HUDEP-2 (cell line): Measurements from ENCODE around the gene WSB2.
"Not testable (repeated sequence)": the region's sequence is repeated elsewhere in the genome, so short reads cannot be mapped to it uniquely, and the experiment has no call there.

ENCODE experiments used
- DNase-seq, 76 experiments: peaks; one replicate each; lab custom pipeline; 2025; ENCODE audit not compliant: unreplicated experiment in 76 of 76; lab: John Stamatoyannopoulos, UW

Gene WSB2

DNA sequence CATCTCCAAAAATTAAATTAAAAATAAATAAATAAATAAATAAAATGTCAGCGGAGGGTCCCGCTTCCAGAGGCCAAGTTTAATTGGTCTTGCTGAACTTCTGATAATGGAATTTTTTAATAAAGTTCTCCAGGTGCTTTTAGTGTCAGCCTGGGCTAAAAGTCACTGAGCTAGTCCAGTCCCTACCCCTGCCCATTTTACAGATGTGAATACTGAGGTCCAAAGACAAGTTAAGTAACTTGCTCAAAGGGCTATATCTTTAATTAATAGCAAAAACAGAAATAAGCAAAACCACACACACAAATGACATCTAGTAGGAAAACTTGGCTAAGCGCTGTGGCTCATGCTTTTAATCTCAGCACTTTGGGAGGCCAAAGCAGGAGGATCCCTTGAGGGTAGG, 50.1 kb downstream of the WSB2 start:
- DNase-seq = no peak

- not testable (repeated sequence) for DNase-seq
These were observed 61.2 kb downstream of the WSB2 start for GRCh38 chr12:117999806-118000205.

GRCh38 chr12:117998719-117999118, 62.3 kb downstream of the WSB2 start:
- no peak for DNase-seq

DNA sequence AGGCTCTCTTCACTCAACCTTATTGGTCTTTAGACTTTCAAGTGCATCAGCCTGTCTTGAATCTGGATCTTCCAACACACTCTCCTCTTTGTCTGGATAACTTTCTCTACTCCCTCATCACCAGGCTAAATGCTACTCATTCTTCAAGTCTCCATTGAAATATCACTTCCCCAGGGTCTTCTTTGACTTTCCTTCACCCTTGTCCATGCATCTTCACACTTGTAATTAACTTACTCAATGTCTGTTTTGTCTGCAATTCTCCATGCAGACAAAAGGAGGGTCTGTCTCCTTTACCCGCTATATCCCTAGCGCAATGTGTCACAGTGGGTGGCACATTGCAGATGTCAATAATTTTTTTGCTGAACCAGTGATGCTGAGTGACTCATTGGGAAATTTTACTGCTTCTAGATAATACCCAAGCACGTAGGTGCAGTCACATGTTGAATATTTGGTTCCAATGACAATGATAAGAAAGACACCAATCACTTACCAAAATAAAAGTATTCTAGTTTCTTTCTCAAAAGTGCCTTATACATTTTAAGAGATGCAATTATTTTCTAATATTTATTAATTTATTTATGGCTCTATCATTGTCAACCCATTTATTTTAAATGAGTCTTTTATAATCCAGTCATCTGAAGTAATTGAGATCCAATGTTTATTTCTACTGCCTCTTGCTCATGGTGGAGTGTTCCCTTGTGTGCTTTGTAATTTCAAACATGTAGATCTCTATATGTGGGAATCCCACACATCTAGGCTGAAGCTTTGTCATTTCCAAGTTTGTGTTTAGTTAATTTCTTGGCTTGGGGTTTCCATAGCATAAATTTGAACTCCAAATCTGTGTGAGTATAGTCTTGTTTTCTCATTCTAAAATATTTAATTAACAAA, 66.2 kb downstream of the WSB2 start:
- DNase-seq = no peak

- DNase-seq = no peak
These were observed 74.1 kb downstream of the WSB2 start for GRCh38 chr12:117986705-117987469.

DNA sequence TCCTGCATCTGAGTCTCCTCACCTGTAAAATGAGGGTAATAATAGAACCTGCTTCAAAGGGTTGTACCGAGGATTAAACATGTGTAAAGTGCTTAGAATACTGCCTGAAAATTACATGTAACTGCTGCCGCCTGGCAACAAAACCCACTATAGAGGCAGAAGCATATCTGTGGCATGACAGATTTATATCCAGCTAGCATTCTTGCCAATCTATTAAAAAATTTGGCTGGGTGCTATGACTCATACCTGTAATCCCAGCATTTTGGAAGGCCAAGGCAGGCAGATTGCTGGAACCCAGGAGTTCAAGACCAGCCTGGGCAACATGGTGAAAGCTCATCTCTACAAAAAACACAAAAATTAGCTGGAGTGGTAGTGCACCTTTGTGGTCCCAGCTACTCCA, 75.8 kb downstream of the WSB2 start:
- DNase-seq = no peak
